Mesothelial cell of epicardium (in vitro differentiated cells): ENCODE data around the gene TTC9. TPM values are rescaled to one million over a fixed set of nuclear protein-coding genes. Genes with fewer than 3 reads are reported as not detected.

Experiments
- DNase-seq, 2 experiments: peaks; one replicate each; pipeline ENCODE4 v3.0.0; 2021; ENCODE audit warnings: low spot score in 2 of 2; ENCODE audit not compliant: unreplicated experiment in 2 of 2
- H3K27ac Mint-ChIP-seq: 2 replicates; pipeline ENCODE4 v1.8.0; 2021; ENCODE audit warnings: mixed read lengths
- H3K27me3 Mint-ChIP-seq: 2 replicates; pipeline ENCODE4 v1.8.0; 2021; ENCODE audit warnings: low read depth, mixed read lengths
- H3K36me3 Mint-ChIP-seq: 2 replicates; pipeline ENCODE4 v1.8.0; 2021; ENCODE audit warnings: mixed read lengths
- H3K4me1 Mint-ChIP-seq: 2 replicates; pipeline ENCODE4 v1.8.0; 2021; ENCODE audit warnings: mixed read lengths
- H3K4me3 Mint-ChIP-seq: 2 replicates; pipeline ENCODE4 v1.8.0; 2021; ENCODE audit warnings: mild to moderate bottlenecking, moderate library complexity, mixed read lengths
- H3K9me3 Mint-ChIP-seq: 2 replicates; pipeline ENCODE4 v1.8.0; 2021; ENCODE audit warnings: mixed read lengths
- CTCF ChIP-seq: fragments of 200-600 bp; sonication (generic); IDR thresholded peaks from one replicate; pipeline ENCODE4 v1.5.0; 2021; ENCODE audit warnings: antibody characterized with exemption; ENCODE audit not compliant: unreplicated experiment
- total RNA-seq: library from RNA; stranded (reverse); gene quantifications from 3 replicates; pipeline ENCODE4 v1.2.1, GENCODE V29; 2021

TTC9 gene
- total RNA-seq, 1 donor from 2014 or later = 4.8 TPM

- no peak overlapping the region for H3K27ac Mint-ChIP-seq
- H3K36me3 Mint-ChIP-seq = peaks cover 13% of the 10 kb centered on the region
- no peak for DNase-seq
- H3K9me3 Mint-ChIP-seq = no peaks in the 10 kb centered on the region
- no peaks in the 10 kb centered on the region for H3K27me3 Mint-ChIP-seq
- H3K4me3 Mint-ChIP-seq = no peak overlapping the region
- no peak for TF ChIP-seq CTCF
- no peaks in the 10 kb centered on the region for H3K4me1 Mint-ChIP-seq
Measured at GRCh38 chr14:70724944-70725343, 83.2 kb downstream of the TTC9 start.

Other genes starting within 250 kb of the TTC9 start
- gene SYNJ2BP, start 224.8 kb upstream of the TTC9 start, total RNA-seq = 29.9 to 31.0 TPM (median 30.4 TPM) in 3 replicates
- gene ADAM21, start 189.7 kb upstream of the TTC9 start, total RNA-seq = 0.11 to 0.16 TPM in 2 of 3 replicates, not detected in the other
- 1.1 to 1.4 TPM (median 1.1 TPM) in 3 replicates for gene ADAM20, start 106.9 kb upstream of the TTC9 start, total RNA-seq
- 58.2 to 62.9 TPM (median 62.4 TPM) in 3 replicates for gene MED6, start 41.3 kb upstream of the TTC9 start, total RNA-seq
- 9.2 to 10.7 TPM (median 9.5 TPM) in 3 replicates for gene MAP3K9, start 167.6 kb downstream of the TTC9 start, total RNA-seq